NT2/D1 (cell line): ENCODE results near the gene TSG101.

Experiments used
- DNase-seq: peaks from one replicate; pipeline ENCODE4 v3.0.0-alpha.2; 2011; ENCODE audit warnings: low read depth, low spot score
- H3K27me3 ChIP-seq: 2 replicates; pipeline ENCODE4 v1.6.0; 2011; ENCODE audit warnings: mild to moderate bottlenecking; ENCODE audit not compliant: insufficient read length, insufficient read depth
- H3K36me3 ChIP-seq: 2 replicates; pipeline ENCODE4 v1.6.1; 2011; ENCODE audit warnings: mild to moderate bottlenecking, low read length, mixed read lengths; ENCODE audit not compliant: insufficient read depth, insufficient read length
- H3K4me1 ChIP-seq: 2 replicates; pipeline ENCODE4 v1.5.1; 2011; ENCODE audit not compliant: insufficient read depth, insufficient read length
- H3K4me3 ChIP-seq: 2 replicates; pipeline ENCODE4 v1.5.1; 2011; ENCODE audit warnings: low read depth; ENCODE audit not compliant: insufficient read length
- H3K9ac ChIP-seq: 2 replicates; pipeline ENCODE4 v1.6.0; 2011; ENCODE audit warnings: low read depth; ENCODE audit not compliant: insufficient read length
- H3K9me3 ChIP-seq: 2 replicates; pipeline ENCODE4 v1.5.1; 2011; ENCODE audit warnings: mild to moderate bottlenecking, low read length; ENCODE audit not compliant: insufficient read depth
- SUZ12 ChIP-seq: IDR thresholded peaks from 2 replicates; pipeline ENCODE4 v1.6.1; 2011; ENCODE audit not compliant: insufficient read length, insufficient read depth; ENCODE audit errors: extremely low read depth
- YY1 ChIP-seq: IDR thresholded peaks from 2 replicates; pipeline ENCODE4 v1.6.1; 2011; ENCODE audit not compliant: insufficient read length, insufficient read depth
- ZNF274 ChIP-seq: IDR thresholded peaks from 2 replicates; pipeline ENCODE4 v1.6.1; 2011; ENCODE audit warnings: mild to moderate bottlenecking, low read depth, low read length

TSG101 gene

DNA sequence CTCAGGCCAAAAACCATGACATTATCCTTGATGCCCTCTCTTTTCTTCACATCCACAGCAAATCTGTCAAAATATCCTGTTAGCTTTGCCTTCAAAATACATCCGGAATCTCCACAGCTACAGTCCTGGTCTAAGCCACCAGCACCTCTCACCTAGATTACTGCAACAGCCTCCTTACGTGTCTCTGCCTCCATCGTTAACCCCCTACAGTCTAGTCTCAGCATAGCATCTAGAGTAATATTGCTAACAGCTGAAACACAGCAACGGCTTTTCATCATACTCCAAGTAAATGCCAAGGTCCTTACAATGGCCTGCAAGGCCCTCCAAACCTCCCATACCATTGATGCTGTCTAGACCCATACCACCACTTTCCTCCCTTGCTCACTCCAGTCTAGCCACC is 4.4 kb downstream of the TSG101 start:
- Histone ChIP-seq H3K36me3 (peaks cover 17% of the 10 kb centered on the region), H3K9ac (no peak overlapping the region), H3K4me1 (no peaks in the 10 kb centered on the region), H3K4me3 (no peak overlapping the region), H3K27me3 (no peaks in the 10 kb centered on the region), H3K9me3 (no peaks in the 10 kb centered on the region)
- DNase-seq = no peak
- TF ChIP-seq YY1 (no peak), SUZ12 (no peak), ZNF274 (no peak)

DNA sequence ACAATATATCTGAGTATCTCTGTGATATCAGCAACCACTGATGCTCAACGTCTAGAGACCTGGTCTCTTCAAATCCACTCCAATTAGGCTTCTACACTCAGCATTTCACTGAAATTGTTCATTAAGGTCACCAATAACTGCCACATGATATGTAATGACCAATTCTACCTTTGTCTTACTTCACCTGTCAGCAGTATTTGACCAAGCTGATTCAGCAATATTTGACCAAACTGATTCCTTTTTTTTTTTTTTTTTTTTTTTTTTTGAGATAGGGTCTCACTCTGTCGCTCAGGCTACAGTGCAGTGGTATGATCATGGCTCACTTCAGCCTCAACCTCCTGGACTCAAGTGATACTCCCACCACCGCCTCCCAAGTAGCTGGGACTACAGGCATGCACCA is 5.6 kb downstream of the TSG101 start:
- TF ChIP-seq SUZ12 (no peak), YY1 (no peak), ZNF274 (no peak)
- Histone ChIP-seq H3K4me1 (no peaks in the 10 kb centered on the region), H3K4me3 (no peak overlapping the region), H3K27me3 (no peaks in the 10 kb centered on the region), H3K36me3 (peaks cover 17% of the 10 kb centered on the region), H3K9me3 (no peaks in the 10 kb centered on the region), H3K9ac (no peak overlapping the region)
- no peak for DNase-seq

DNA sequence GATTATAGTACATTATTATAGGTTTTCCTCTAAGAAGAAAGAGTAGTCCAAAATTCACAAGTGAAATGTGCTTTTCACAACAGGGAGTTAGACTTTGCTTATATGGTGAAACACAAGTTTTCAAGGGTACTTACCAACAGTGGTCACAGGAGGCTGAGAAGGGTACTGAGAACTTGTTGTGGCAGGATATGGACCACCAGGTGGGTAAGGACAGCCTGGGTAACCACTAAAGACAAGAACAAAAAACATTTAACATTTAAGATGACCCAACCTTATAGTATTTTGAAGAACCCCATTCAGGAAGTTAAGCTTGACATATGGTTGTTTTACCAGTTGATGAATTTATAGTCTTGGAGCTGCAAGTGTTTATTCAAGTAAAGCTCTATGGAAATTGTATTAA is 24.4 kb downstream of the TSG101 start:
- no peaks in the 10 kb centered on the region for H3K9me3 ChIP-seq

DNA sequence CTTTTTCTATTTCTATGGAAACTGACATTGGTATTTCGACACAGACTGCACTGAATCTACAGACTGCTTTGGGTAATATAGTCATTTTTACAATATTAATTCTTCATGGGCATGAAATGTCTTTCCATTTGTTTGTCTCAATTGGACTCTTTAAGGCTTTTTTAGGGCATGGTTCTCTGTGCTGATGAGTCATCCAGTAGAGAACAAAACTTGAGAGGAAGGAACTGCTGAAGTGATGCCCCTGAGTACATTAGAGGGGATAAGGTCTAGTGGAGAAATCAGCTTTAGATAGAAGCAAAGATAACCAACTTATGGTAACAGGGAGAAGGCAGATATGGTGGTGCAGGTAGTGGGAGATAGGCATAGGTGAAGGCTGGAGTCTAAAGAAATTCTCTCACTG is 25.1 kb downstream of the TSG101 start:
- H3K27me3 ChIP-seq = no peaks in the 10 kb centered on the region
- H3K9me3 ChIP-seq = no peaks in the 10 kb centered on the region
- H3K36me3 ChIP-seq = peaks cover 54% of the 10 kb centered on the region
- no peak for DNase-seq
- no peaks in the 10 kb centered on the region for H3K4me1 ChIP-seq
- TF ChIP-seq YY1 (no peak), SUZ12 (no peak), ZNF274 (no peak)
- no peak overlapping the region for H3K4me3 ChIP-seq
- no peak overlapping the region for H3K9ac ChIP-seq

More for the DNA sequence above, 24.4 kb downstream of the TSG101 start:
- Histone ChIP-seq H3K36me3 (peaks cover 50% of the 10 kb centered on the region), H3K27me3 (no peaks in the 10 kb centered on the region), H3K4me1 (no peaks in the 10 kb centered on the region), H3K4me3 (no peak overlapping the region), H3K9ac (no peak overlapping the region)
- no peak for DNase-seq
- no peak for TF ChIP-seq ZNF274
- TF ChIP-seq SUZ12 = no peak
- TF ChIP-seq YY1 = no peak

DNA sequence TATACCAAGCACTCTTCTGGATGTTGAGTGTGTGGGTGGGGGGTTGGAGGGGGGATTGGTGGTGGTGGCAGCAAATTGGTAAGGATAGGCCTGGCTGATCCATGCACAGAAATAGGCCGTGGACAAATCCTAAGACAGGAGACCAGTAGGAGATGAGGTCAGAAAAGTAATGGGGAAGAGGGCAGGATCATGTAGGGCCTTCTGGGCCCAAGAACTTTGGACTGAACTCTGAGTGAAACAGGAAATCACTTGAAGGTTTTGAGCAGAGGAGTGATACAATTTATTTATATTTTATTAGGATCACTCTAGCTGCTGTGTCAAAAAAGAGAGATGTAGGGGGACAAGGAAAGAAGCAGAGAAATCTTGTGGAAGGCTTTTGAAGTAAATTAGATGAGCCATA is 28.7 kb downstream of the TSG101 start:
- no peaks in the 10 kb centered on the region for H3K4me1 ChIP-seq
- no peaks in the 10 kb centered on the region for H3K27me3 ChIP-seq
- peaks cover 48% of the 10 kb centered on the region for H3K36me3 ChIP-seq
- no peak for TF ChIP-seq YY1
- TF ChIP-seq SUZ12 = no peak
- TF ChIP-seq ZNF274 = no peak
- DNase-seq = no peak
- no peak overlapping the region for H3K4me3 ChIP-seq
- no peak overlapping the region for H3K9ac ChIP-seq
- H3K9me3 ChIP-seq = no peaks in the 10 kb centered on the region

DNA sequence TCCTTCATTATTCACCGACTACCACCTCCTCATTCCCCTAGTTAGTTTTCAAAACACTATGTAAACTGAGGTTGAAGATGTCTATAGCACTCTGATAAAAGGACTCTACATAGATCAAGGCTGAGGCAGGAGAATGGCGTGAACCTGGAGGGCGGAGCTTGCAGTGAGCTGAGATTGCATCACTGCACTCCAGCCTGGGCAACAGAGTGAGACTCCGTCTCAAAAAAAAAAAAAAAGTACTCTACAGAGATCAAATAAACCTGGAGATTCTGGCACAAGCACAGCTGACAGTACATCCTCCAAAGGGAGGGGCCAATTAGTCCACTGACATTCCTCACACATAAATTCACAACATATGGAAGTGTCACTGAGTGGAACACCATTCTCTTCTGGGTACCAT is 31.0 kb downstream of the TSG101 start:
- peaks cover 35% of the 10 kb centered on the region for H3K36me3 ChIP-seq

DNA sequence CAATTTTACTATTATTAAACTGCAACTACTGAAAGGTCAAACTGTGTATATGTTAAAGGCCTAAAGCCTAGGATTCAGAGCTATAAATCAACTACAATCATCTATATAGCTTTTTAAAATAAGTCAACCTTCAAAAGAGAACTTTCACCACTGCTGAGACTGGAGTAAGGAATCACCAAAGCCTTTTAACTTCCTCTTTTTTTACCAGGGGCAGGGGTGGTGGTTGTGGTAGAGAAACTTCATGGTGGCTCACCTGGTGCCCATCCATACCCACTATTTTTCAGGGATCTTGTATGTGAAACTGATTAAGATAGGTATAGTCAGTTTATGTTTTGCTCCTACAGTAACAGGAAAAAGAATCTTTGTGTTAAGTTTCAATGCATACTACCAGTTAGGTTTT is 31.5 kb downstream of the TSG101 start:
- H3K27me3 ChIP-seq = no peaks in the 10 kb centered on the region
- peaks cover 37% of the 10 kb centered on the region for H3K36me3 ChIP-seq
- H3K4me3 ChIP-seq = no peak overlapping the region
- H3K9me3 ChIP-seq = no peaks in the 10 kb centered on the region
- TF ChIP-seq ZNF274 = no peak
- TF ChIP-seq YY1 = no peak
- no peak for TF ChIP-seq SUZ12
- H3K4me1 ChIP-seq = no peaks in the 10 kb centered on the region
- DNase-seq = no peak
- H3K9ac ChIP-seq = no peak overlapping the region

More for the DNA sequence above, 31.0 kb downstream of the TSG101 start:
- H3K27me3 ChIP-seq = no peaks in the 10 kb centered on the region
- no peak overlapping the region for H3K4me3 ChIP-seq
- no peaks in the 10 kb centered on the region for H3K9me3 ChIP-seq
- no peak for DNase-seq
- TF ChIP-seq ZNF274 (no peak), YY1 (no peak), SUZ12 (no peak)
- no peaks in the 10 kb centered on the region for H3K4me1 ChIP-seq
- H3K9ac ChIP-seq = no peak overlapping the region

GRCh38 chr11:18493310-18493709 is 33.4 kb downstream of the TSG101 start:
- Histone ChIP-seq H3K9me3 (no peaks in the 10 kb centered on the region), H3K36me3 (peaks cover 33% of the 10 kb centered on the region), H3K4me3 (no peak overlapping the region), H3K9ac (no peak overlapping the region), H3K4me1 (no peaks in the 10 kb centered on the region), H3K27me3 (no peaks in the 10 kb centered on the region)
- TF ChIP-seq SUZ12 (no peak), YY1 (no peak), ZNF274 (no peak)
- DNase-seq = no peak
